Cardiac muscle cell (in vitro differentiated cells and primary cell): ENCODE results near the gene CCDC171. TPM values are rescaled to one million over a fixed set of nuclear protein-coding genes. Genes with fewer than 3 reads are reported as not detected.
A peak's percentile ranks its signal among the peaks of the same experiment; 100 is the strongest.

Experiments
- DNase-seq, 2 donors: peaks; one replicate each; pipeline versions ENCODE4 v3.0.0 to v3.0.0-alpha.2; 2010 to 2017; ENCODE audit warnings: low read depth in 1 of 2, low spot score in 1 of 2
- H3K27ac ChIP-seq: fragments of 200-600 bp; sonication (generic); 2 replicates; pipeline ENCODE4 v1.5.1; 2016
- H3K27me3 ChIP-seq: fragments of 200-600 bp; sonication (generic); 2 replicates; pipeline ENCODE4 v1.6.0; 2016; ENCODE audit warnings: control low read depth
- H3K36me3 ChIP-seq: fragments of 200-600 bp; sonication (generic); 2 replicates; pipeline ENCODE4 v1.5.1; 2016; ENCODE audit warnings: control low read depth
- H3K4me1 ChIP-seq: fragments of 200-600 bp; sonication (generic); 2 replicates; pipeline ENCODE4 v1.8.1; 2017; ENCODE audit warnings: low read depth, mild to moderate bottlenecking, mixed run types
- H3K4me3 ChIP-seq: fragments of 200-600 bp; sonication (generic); 2 replicates; pipeline ENCODE4 v1.5.1; 2016; ENCODE audit warnings: mild to moderate bottlenecking
- H3K9me3 ChIP-seq: fragments of 200-600 bp; sonication (generic); 2 replicates; pipeline ENCODE4 v1.5.1; 2017; ENCODE audit warnings: low read depth, mild to moderate bottlenecking, control low read depth
- CTCF ChIP-seq: IDR thresholded peaks from 2 replicates; pipeline ENCODE4 v1.5.1; 2012; ENCODE audit warnings: low read depth, mild to moderate bottlenecking, low read length
- polyA plus RNA-seq: library from polyadenylated mRNA; unstranded; fragments of >200 nt; fragmentation: Nextera tagmentation; extraction: Ambion mirVana; gene quantifications from 2 replicates; pipeline ENCODE4 v1.2.1, GENCODE V29; 2016
- total RNA-seq: library from RNA; depleted of rRNA; stranded (reverse); fragments of >200 nt; gene quantifications from 2 replicates; pipeline ENCODE4 v1.2.3, GENCODE V29; 2016

The CCDC171 gene
- total and polyA plus RNA-seq, 2 experiments from 2014 or later, result 2.8 to 4.5 TPM

- no peak for TF ChIP-seq CTCF
- Histone ChIP-seq H3K27ac (no peak overlapping the region), H3K36me3 (no peaks in the 10 kb centered on the region), H3K4me1 (no peaks in the 10 kb centered on the region), H3K27me3 (no peaks in the 10 kb centered on the region), H3K4me3 (no peak overlapping the region), H3K9me3 (no peaks in the 10 kb centered on the region)
- peak in 1 of 2 donors; percentile 43 for DNase-seq
These were observed 408.4 kb downstream of the CCDC171 start for GRCh38 chr9:15961217-15961616.

GRCh38 chr9:15965246-15965745, 412.5 kb downstream of the CCDC171 start:
- no peaks in the 10 kb centered on the region for H3K4me1 ChIP-seq
- H3K4me3 ChIP-seq, result no peak overlapping the region
- no peaks in the 10 kb centered on the region for H3K36me3 ChIP-seq
- no peak for TF ChIP-seq CTCF
- no peak overlapping the region for H3K27ac ChIP-seq
- no peaks in the 10 kb centered on the region for H3K27me3 ChIP-seq
- peak in 1 of 2 donors; percentile 10 for DNase-seq
- H3K9me3 ChIP-seq, result no peaks in the 10 kb centered on the region

- no peak for DNase-seq
- Histone ChIP-seq H3K9me3 (no peaks in the 10 kb centered on the region), H3K4me3 (no peak overlapping the region), H3K4me1 (no peaks in the 10 kb centered on the region), H3K36me3 (no peaks in the 10 kb centered on the region), H3K27ac (no peak overlapping the region), H3K27me3 (no peaks in the 10 kb centered on the region)
- TF ChIP-seq CTCF, result no peak
These were observed 413.6 kb downstream of the CCDC171 start for GRCh38 chr9:15966471-15966870.

GRCh38 chr9:15967068-15967467, 414.2 kb downstream of the CCDC171 start:
- DNase-seq, result no peak
- no peak overlapping the region for H3K27ac ChIP-seq
- TF ChIP-seq CTCF, result no peak
- no peaks in the 10 kb centered on the region for H3K9me3 ChIP-seq
- no peaks in the 10 kb centered on the region for H3K27me3 ChIP-seq
- H3K4me3 ChIP-seq, result no peak overlapping the region
- no peaks in the 10 kb centered on the region for H3K36me3 ChIP-seq
- no peaks in the 10 kb centered on the region for H3K4me1 ChIP-seq

- H3K4me3 ChIP-seq, result no peak overlapping the region
These were observed 419.9 kb downstream of the CCDC171 start for GRCh38 chr9:15972760-15973159.

More at GRCh38 chr9:15972760-15973159, 419.9 kb downstream of the CCDC171 start:
- no peak for DNase-seq
- H3K9me3 ChIP-seq, result no peaks in the 10 kb centered on the region
- H3K27me3 ChIP-seq, result no peaks in the 10 kb centered on the region
- no peaks in the 10 kb centered on the region for H3K4me1 ChIP-seq
- H3K36me3 ChIP-seq, result no peaks in the 10 kb centered on the region
- no peak overlapping the region for H3K27ac ChIP-seq
- no peak for TF ChIP-seq CTCF
